ENCODE results near the gene TCTN3. TPM values are rescaled to one million over a fixed set of nuclear protein-coding genes. Genes with fewer than 3 reads are reported as not detected.
"Not testable (repeated sequence)": the region's sequence is repeated elsewhere in the genome, so short reads cannot be mapped to it uniquely, and the experiment has no call there.

The TCTN3 gene
- total and polyA plus RNA-seq, 9 donors: 21.7 to 107 (median 34.2) TPM

DNA sequence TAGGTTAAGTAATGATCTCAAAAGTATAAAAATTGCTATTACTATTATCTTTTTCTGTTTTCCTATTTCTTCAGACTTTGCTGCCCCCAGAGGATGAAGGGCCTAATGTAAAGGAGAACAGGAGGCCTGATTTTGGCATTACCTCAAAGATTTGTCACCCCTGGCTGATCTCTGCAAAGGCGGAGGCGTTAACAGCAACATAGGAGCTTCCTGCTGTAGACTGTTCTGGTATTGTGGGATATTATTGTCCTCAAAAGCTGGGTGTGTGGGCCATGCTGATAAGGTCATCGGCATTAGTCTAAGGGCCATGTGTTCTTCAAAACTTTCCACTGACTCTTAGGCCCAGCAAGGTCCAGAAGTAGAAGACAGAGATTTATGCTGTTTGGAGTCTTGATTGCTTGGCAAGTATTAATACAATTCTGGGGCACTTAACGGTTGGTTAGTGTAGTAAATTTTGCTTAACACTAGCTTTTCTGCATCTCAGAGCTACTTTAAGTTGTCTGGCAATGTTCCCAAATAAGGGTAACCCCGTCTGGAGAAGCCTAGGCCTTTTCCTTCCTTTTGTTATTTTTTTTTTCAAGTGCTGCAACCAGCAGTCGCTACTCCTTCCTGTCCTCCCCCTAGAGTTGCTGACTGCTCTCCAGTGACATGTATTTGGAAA, 48.2 kb upstream of the TCTN3 start:
- peak in 1 of 5 donors; percentile 23 for DNase-seq
- Histone ChIP-seq H3K27me3 (no peaks in the 10 kb centered on the region), H3K4me1 (ENCODE audit: insufficient read depth) (no peaks in the 10 kb centered on the region), H3K27ac (no peak overlapping the region), H3K4me3 (no peak overlapping the region), H3K9me3 (no peaks in the 10 kb centered on the region), H3K36me3 (no peaks in the 10 kb centered on the region)
- TF ChIP-seq EP300 (IDR thresholded peaks at IDR 0.05) (no peak), POLR2A (IDR thresholded peaks at IDR 0.05) (no peak)
- TF ChIP-seq, protein P1, sequence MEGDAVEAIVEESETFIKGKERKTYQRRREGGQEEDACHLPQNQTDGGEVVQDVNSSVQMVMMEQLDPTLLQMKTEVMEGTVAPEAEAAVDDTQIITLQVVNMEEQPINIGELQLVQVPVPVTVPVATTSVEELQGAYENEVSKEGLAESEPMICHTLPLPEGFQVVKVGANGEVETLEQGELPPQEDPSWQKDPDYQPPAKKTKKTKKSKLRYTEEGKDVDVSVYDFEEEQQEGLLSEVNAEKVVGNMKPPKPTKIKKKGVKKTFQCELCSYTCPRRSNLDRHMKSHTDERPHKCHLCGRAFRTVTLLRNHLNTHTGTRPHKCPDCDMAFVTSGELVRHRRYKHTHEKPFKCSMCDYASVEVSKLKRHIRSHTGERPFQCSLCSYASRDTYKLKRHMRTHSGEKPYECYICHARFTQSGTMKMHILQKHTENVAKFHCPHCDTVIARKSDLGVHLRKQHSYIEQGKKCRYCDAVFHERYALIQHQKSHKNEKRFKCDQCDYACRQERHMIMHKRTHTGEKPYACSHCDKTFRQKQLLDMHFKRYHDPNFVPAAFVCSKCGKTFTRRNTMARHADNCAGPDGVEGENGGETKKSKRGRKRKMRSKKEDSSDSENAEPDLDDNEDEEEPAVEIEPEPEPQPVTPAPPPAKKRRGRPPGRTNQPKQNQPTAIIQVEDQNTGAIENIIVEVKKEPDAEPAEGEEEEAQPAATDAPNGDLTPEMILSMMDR (IDR thresholded peaks at IDR 0.05): no peak
- intact Hi-C loops (cut with DNase I): no loop called here
- WGBS, 3 donors: 12 to 21% (median 14%) methylated on average over 6 of the region's 6 CpGs

DNA sequence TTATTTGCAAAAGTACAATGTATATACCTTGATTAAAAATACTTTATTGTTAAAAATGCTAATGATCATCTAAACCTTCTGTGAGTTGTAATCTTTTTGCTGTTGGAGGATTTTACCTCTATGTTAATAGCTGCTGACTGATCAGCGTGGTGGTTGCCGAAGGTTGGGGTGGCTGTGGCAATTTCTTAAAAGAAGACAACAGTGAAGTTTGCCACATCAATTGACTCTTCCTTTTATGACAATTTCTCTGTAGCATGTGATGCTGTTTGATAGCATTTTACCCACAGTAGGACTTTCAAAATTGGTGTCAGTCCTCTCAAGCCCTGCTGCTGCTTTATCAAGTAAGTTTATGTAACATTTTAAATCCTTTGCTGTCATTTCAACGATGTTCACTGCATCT, 45.3 kb upstream of the TCTN3 start:
- H3K36me3 ChIP-seq: no peaks in the 10 kb centered on the region
- TF ChIP-seq POLR2A (IDR thresholded peaks at IDR 0.05) (no peak), EP300 (IDR thresholded peaks at IDR 0.05) (no peak)
- TF ChIP-seq, protein P1 (IDR thresholded peaks at IDR 0.05): no peak
- no peak overlapping the region for H3K4me3 ChIP-seq
- 86 to 95% (median 88%) methylated on average over 3 of the region's 3 CpGs for WGBS, 3 donors
- no peaks in the 10 kb centered on the region for H3K9me3 ChIP-seq
- intact Hi-C loops (cut with DNase I): no loop called here
- DNase-seq: no peak
- H3K4me1 ChIP-seq (ENCODE audit: insufficient read depth): no peaks in the 10 kb centered on the region
- H3K27ac ChIP-seq: no peak overlapping the region
- H3K27me3 ChIP-seq: no peaks in the 10 kb centered on the region

DNA sequence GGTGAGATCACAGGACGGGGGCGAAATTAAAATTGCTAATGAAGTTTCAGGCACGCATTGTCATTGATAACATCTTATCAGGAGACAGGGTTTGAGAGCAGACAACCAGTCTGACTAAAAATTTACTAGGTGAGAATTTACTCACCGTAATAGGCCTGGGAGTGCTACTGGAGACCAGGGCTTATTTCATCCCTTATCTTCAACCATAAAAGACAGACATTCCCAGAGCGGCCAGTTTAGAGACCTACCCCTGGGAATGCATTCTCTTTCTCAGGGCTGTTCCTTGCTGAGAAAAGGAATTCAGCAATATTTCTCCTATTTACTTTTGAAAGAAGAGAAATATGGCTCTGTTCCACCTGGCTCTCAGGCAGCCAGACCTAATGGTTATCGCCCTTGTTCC, 39.2 kb upstream of the TCTN3 start:
- DNase-seq; H3K4me3 ChIP-seq; H3K9me3 ChIP-seq; H3K27ac ChIP-seq; intact Hi-C loops (cut with DNase I); H3K36me3 ChIP-seq; H3K27me3 ChIP-seq; H3K4me1 ChIP-seq (ENCODE audit: insufficient read depth): not testable (repeated sequence)
- WGBS, 3 donors: 89 to 95% (median 93%) methylated on average over 6 of the region's 6 CpGs

DNA sequence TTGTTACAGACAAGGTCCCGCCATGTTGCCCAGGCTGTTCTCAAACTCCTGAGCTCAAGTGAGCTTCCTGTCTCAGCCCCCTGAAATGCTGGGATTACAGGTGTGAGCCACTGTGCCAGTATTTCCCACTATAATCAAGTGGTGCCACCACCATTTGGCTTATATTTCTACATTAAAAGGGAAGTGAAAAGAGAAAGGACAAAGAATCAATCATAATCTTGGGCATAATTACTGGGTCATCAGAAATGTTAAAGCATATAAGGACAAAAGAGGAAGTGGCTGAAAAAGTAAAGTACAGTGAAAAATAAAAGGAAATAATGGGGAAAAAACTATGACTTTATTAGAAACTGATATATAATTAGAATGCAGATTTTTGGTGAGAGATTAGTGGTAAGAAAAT, 36.5 kb upstream of the TCTN3 start:
- TF ChIP-seq, protein P1 (IDR thresholded peaks at IDR 0.05): no peak
- TF ChIP-seq POLR2A (IDR thresholded peaks at IDR 0.05) (no peak), EP300 (IDR thresholded peaks at IDR 0.05) (no peak)
- intact Hi-C loops (cut with DNase I): no loop called here
- WGBS, 3 donors: 64 to 85% (median 79%) methylated on average over 1 of the region's 1 CpG
- H3K4me1 ChIP-seq (ENCODE audit: insufficient read depth): no peaks in the 10 kb centered on the region
- no peaks in the 10 kb centered on the region for H3K27me3 ChIP-seq
- no peaks in the 10 kb centered on the region for H3K36me3 ChIP-seq
- H3K9me3 ChIP-seq: peaks cover 0 to 3% of the 10 kb centered on the region in 2 donors
- H3K27ac ChIP-seq: no peak overlapping the region
- no peak for DNase-seq
- H3K4me3 ChIP-seq: no peak overlapping the region

DNA sequence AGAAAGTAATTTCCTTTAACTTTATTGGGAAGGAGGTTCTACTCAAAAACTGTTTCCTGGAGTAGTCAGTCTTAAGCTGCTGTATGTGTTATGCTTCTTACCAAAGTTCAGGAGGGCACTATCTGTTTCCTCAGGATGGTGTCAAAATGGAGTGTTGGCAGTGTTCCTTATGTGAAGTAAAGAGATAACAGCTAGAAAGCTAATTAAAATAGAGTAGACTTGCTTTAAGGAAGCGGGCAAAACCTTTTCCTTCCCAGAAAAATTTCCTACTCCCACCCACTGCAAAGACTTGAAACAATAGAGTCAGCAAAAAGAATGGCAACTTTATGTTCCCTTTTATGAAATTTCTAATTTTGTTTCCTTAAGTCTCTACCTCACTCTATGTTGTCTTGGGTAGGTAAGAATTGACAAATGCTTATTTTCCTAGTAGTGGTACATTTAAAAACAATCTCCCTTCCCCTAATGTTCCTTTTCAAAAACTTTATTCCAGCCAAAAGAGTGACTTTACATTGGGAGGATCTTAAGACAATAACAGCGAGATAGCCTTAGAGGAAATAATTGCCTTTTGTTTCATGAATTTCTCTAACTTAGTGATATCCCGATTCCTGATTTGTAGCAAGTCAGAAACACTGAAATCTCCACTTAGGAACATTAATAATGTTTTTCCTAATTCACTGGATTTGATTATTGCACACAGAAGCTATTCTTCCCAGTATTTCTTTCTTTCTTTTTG, 35.8 kb upstream of the TCTN3 start:
- H3K27me3 ChIP-seq: no peaks in the 10 kb centered on the region
- WGBS, 3 donors: 31 to 41% (median 40%) methylated on average over 3 of the region's 3 CpGs
- intact Hi-C loops (cut with DNase I): no loop called here
- peaks cover 0 to 5% of the 10 kb centered on the region in 2 donors for H3K9me3 ChIP-seq
- H3K36me3 ChIP-seq: no peaks in the 10 kb centered on the region
- H3K4me3 ChIP-seq: no peak overlapping the region
- no peak overlapping the region for H3K27ac ChIP-seq
- no peaks in the 10 kb centered on the region for H3K4me1 ChIP-seq (ENCODE audit: insufficient read depth)
- no peak for TF ChIP-seq POLR2A (IDR thresholded peaks at IDR 0.05)
- TF ChIP-seq EP300 (IDR thresholded peaks at IDR 0.05): no peak
- TF ChIP-seq, protein P1 (IDR thresholded peaks at IDR 0.05): no peak
- no peak for DNase-seq
